GM23338 (cell line): ENCODE measurements around the gene PUM2.

Source experiments
- CTCF ChIP-seq, 2 experiments: fragments of 200-600 bp in 1 of 2; sonication (generic) in 1 of 2; conservative IDR thresholded peaks; 2 replicates each; pipeline versions ENCODE4 v1.5.1 to v1.6.1; 2016 to 2017; ENCODE audit warnings: antibody characterized with exemption in 2 of 2, low read depth in 2 of 2, mild to moderate bottlenecking in 2 of 2, moderate library complexity in 1 of 2
- EZH2 ChIP-seq: fragments of 200-600 bp; sonication (generic); IDR thresholded peaks from one replicate; pipeline ENCODE4 v1.8.0; 2017; ENCODE audit warnings: antibody characterized with exemption, mild to moderate bottlenecking, low read depth; ENCODE audit not compliant: unreplicated experiment
- POLR2AphosphoS5 ChIP-seq: IDR thresholded peaks from 2 replicates; pipeline ENCODE4 v1.6.1; 2016; ENCODE audit warnings: antibody characterized with exemption, low read depth

GRCh38 chr2:20208476-20208859 lies 142.2 kb downstream of the PUM2 start:
- TF ChIP-seq EZH2, result no peak
- no peak for TF ChIP-seq POLR2AphosphoS5
- no peak for TF ChIP-seq CTCF (conservative IDR thresholded peaks at IDR 0.05; ENCODE audit: low read depth in 2 of 2)
